PC-3 (cell line): ENCODE measurements around the gene EPN2. TPM values are rescaled to one million over a fixed set of nuclear protein-coding genes. Genes with fewer than 3 reads are reported as not detected.

ENCODE experiments used
- ATAC-seq: fragments of 200-7000 bp; cut with Tn5 transposase; 2 replicates; pipeline ENCODE4 v1.9.1; 2020; ENCODE audit warnings: mild to moderate bottlenecking, moderate library complexity
- BruUV-seq: library from RNA; stranded (reverse); fragments of 400-500 nt; replicated peaks from 2 replicates; lab custom pipeline; 2021; lab: Mats Ljungman, UMichigan
- CTCF ChIA-PET: fragments of 300-600 bp; sonication (Branson Sonifier 250); formaldehyde crosslinking; loops from one replicate; lab custom pipeline; 2022; ENCODE audit warnings: antibody characterized with exemption; lab: Charles Lee
- POLR2A ChIA-PET: fragments of 300-600 bp; sonication (Branson Sonifier 250); formaldehyde crosslinking; loops from one replicate; lab custom pipeline; 2022; ENCODE audit warnings: antibody characterized with exemption; ENCODE audit not compliant: unreplicated experiment; lab: Charles Lee
- DNase-seq: peaks from one replicate; pipeline ENCODE4 v3.0.0-alpha.2; 2015
- H2AFZ ChIP-seq: fragments of 300-600 bp; sonication (generic); 2 replicates; pipeline ENCODE4 v1.6.0; 2016; ENCODE audit warnings: antibody characterized with exemption, low read length
- H3F3A ChIP-seq: fragments of 300-600 bp; sonication (generic); one replicate; pipeline ENCODE4 v1.6.0; 2017; ENCODE audit warnings: antibody characterized with exemption, low read length, control low read depth, mild to moderate bottlenecking; ENCODE audit not compliant: unreplicated experiment
- H3K27ac ChIP-seq: fragments of 300-600 bp; sonication (generic); 2 replicates; pipeline ENCODE4 v1.5.1; 2016; ENCODE audit warnings: mild to moderate bottlenecking, low read length
- H3K27me3 ChIP-seq: fragments of 300-600 bp; sonication (generic); 2 replicates; pipeline ENCODE4 v1.6.1; 2016; ENCODE audit warnings: low read length, mixed read lengths
- H3K36me3 ChIP-seq: fragments of 300-600 bp; sonication (generic); 2 replicates; pipeline ENCODE4 v1.6.1; 2016; ENCODE audit warnings: low read depth, mixed run types, low read length, mixed read lengths
- H3K4me1 ChIP-seq: fragments of 300-600 bp; sonication (generic); 2 replicates; pipeline ENCODE4 v1.5.1; 2016; ENCODE audit warnings: low read length; ENCODE audit not compliant: insufficient read depth
- H3K4me2 ChIP-seq: fragments of 300-600 bp; sonication (generic); 2 replicates; pipeline ENCODE4 v1.6.0; 2016; ENCODE audit warnings: low read length
- H3K4me3 ChIP-seq: fragments of 300-600 bp; sonication (generic); 2 replicates; pipeline ENCODE4 v1.5.1; 2016; ENCODE audit warnings: mild to moderate bottlenecking, low read length, mixed read lengths
- H3K79me2 ChIP-seq: fragments of 300-600 bp; sonication (generic); 2 replicates; pipeline ENCODE4 v1.6.1; 2017; ENCODE audit warnings: low read length, mixed read lengths
- H3K9ac ChIP-seq: fragments of 300-600 bp; sonication (generic); 2 replicates; pipeline ENCODE4 v1.6.0; 2016; ENCODE audit warnings: mild to moderate bottlenecking, low read length
- H3K9me2 ChIP-seq: fragments of 300-600 bp; sonication (generic); replicated peaks from 2 replicates; pipeline ENCODE4 v1.6.1; 2016; ENCODE audit warnings: mixed run types, low read length, mixed read lengths
- H3K9me3 ChIP-seq: fragments of 300-600 bp; sonication (generic); 2 replicates; pipeline ENCODE4 v1.6.1; 2016; ENCODE audit warnings: low read length, mixed read lengths
- H4K20me1 ChIP-seq: fragments of 300-600 bp; sonication (generic); 2 replicates; pipeline ENCODE4 v1.6.1; 2016; ENCODE audit warnings: low read length, mixed read lengths
- CTCF ChIP-seq: fragments of 300-600 bp; sonication (generic); conservative IDR thresholded peaks from 2 replicates; pipeline ENCODE4 v1.5.1; 2017; ENCODE audit warnings: antibody characterized with exemption, low read depth, mild to moderate bottlenecking, low read length
- EZH2 ChIP-seq: fragments of 300-600 bp; sonication (generic); IDR thresholded peaks from one replicate; pipeline ENCODE4 v1.6.1; 2017; ENCODE audit warnings: antibody characterized with exemption, mild to moderate bottlenecking, low read length; ENCODE audit not compliant: unreplicated experiment
- EZH2phosphoT487 ChIP-seq: fragments of 300-600 bp; sonication (generic); IDR thresholded peaks from 2 replicates; pipeline ENCODE4 v1.6.1; 2018; ENCODE audit warnings: mild to moderate bottlenecking, antibody characterized with exemption, low read length, borderline replicate concordance
- intact Hi-C: fragments of 100-400 bp; cut with micrococcal nuclease; formaldehyde crosslinking; loops from 2 replicates; pipeline ENCODE4 v1.9.0; 2023
- total RNA-seq: library from RNA; depleted of rRNA; stranded (reverse); fragments of >200 nt; gene quantifications from 2 replicates; pipeline ENCODE4 v1.2.3, GENCODE V29; 2014

Gene EPN2
- total RNA-seq, 1 experiment from 2014 or later, result 46.4 TPM

GRCh38 chr17:19334331-19334730 lies 97.2 kb downstream of the EPN2 start:
- POLR2A ChIA-PET, result no interaction called here
- intact Hi-C loops, result no loop called here

DNA sequence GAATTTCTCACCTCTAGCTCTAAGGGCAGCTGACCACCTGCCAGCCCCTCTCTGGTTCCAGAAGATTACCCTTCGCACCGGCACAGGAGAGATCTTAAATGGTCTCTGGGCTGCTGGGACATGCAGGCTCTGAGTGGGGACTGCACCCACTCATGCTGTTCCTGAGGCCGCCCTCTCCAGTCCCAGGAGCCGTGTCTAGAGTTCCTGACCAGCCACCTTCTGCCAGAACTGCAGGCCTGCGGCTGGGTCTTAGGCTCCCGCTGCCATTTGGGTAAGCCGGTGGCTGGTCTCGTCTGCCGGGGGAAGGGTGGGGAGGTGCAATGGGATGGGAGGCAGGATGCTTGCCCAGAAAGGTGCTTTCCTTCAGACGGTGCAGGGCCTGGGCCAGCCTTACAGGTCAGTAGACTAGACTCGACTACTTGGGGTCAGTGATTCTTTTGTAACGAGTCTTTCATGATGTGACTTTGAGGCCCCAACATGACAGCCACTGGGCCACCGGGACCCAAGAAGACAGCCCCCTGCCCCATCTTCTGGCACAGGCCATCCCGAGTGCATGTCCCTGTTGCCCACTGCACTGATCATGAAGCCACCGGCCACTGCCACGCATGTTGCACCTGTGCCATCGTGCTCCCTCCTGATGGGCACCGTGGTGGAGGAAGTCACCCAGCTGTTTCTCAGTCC lies 98.9 kb downstream of the EPN2 start:
- no peaks in the 10 kb centered on the region for H4K20me1 ChIP-seq
- no peak overlapping the region for H3K9ac ChIP-seq
- no peaks in the 10 kb centered on the region for H3K79me2 ChIP-seq
- H3K9me3 ChIP-seq, result no peaks in the 10 kb centered on the region
- intact Hi-C loops, result no loop called here
- H3K36me3 ChIP-seq, result no peaks in the 10 kb centered on the region
- no peak overlapping the region for H3K27ac ChIP-seq
- no peaks in the 10 kb centered on the region for H3F3A ChIP-seq
- BruUV-seq, result no TSS peak
- ATAC-seq, result no peak
- ChIA-PET CTCF (no interaction called here), POLR2A (no interaction called here)
- TF ChIP-seq EZH2 (no peak), CTCF (no peak), EZH2phosphoT487 (no peak)
- no peaks in the 10 kb centered on the region for H3K27me3 ChIP-seq
- no peak overlapping the region for H3K4me3 ChIP-seq
- DNase-seq, result no peak
- H3K4me1 ChIP-seq, result no peaks in the 10 kb centered on the region
- H2AFZ ChIP-seq, result no peak overlapping the region
- no peak overlapping the region for H3K4me2 ChIP-seq
- no peaks in the 10 kb centered on the region for H3K9me2 ChIP-seq

More at GRCh38 chr17:19334331-19334730, 97.2 kb downstream of the EPN2 start:
- no peaks in the 10 kb centered on the region for H4K20me1 ChIP-seq
- CTCF ChIA-PET, result no interaction called here
- TF ChIP-seq EZH2 (no peak), EZH2phosphoT487 (no peak), CTCF (no peak)
- H3K9me3 ChIP-seq, result no peaks in the 10 kb centered on the region
- DNase-seq (no peak), ATAC-seq (no peak)
- no peaks in the 10 kb centered on the region for H3K79me2 ChIP-seq
- H3K4me2 ChIP-seq, result no peak overlapping the region
- H3F3A ChIP-seq, result no peaks in the 10 kb centered on the region
- H3K27ac ChIP-seq, result no peak overlapping the region
- no peak overlapping the region for H2AFZ ChIP-seq
- H3K4me3 ChIP-seq, result no peak overlapping the region
- no peaks in the 10 kb centered on the region for H3K27me3 ChIP-seq
- H3K4me1 ChIP-seq, result no peaks in the 10 kb centered on the region
- H3K9ac ChIP-seq, result no peak overlapping the region
- BruUV-seq, result no TSS peak
- H3K9me2 ChIP-seq, result no peaks in the 10 kb centered on the region
- no peaks in the 10 kb centered on the region for H3K36me3 ChIP-seq

GRCh38 chr17:19336938-19337711 lies 100.0 kb downstream of the EPN2 start:
- ATAC-seq, result no peak
- H3K4me2 ChIP-seq, result no peak overlapping the region
- no peaks in the 10 kb centered on the region for H3F3A ChIP-seq
- H3K9ac ChIP-seq, result no peak overlapping the region
- TF ChIP-seq EZH2 (no peak), EZH2phosphoT487 (no peak), CTCF (no peak)
- CTCF ChIA-PET, result no interaction called here
- intact Hi-C loops, result no loop called here
- H3K9me3 ChIP-seq, result no peaks in the 10 kb centered on the region
- H3K36me3 ChIP-seq, result no peaks in the 10 kb centered on the region
- POLR2A ChIA-PET, result no interaction called here
- no peaks in the 10 kb centered on the region for H3K4me1 ChIP-seq
- H3K79me2 ChIP-seq, result no peaks in the 10 kb centered on the region
- H4K20me1 ChIP-seq, result no peaks in the 10 kb centered on the region
- no peaks in the 10 kb centered on the region for H3K27me3 ChIP-seq
- H3K9me2 ChIP-seq, result no peaks in the 10 kb centered on the region
- no peak overlapping the region for H3K27ac ChIP-seq
- no peak for DNase-seq
- no peak overlapping the region for H2AFZ ChIP-seq
- BruUV-seq, result no TSS peak
- H3K4me3 ChIP-seq, result no peak overlapping the region
